HG03469 (cell line): ENCODE data around the gene SRRM5.

Experiments used
- ATAC-seq: cut with Tn5 transposase; IDR thresholded peaks from one replicate; pipeline ENCODE4 v1.9.1; 2021; ENCODE audit warnings: mild to moderate bottlenecking, moderate library complexity, moderate number of reproducible peaks; ENCODE audit not compliant: unreplicated experiment

The SRRM5 gene

DNA sequence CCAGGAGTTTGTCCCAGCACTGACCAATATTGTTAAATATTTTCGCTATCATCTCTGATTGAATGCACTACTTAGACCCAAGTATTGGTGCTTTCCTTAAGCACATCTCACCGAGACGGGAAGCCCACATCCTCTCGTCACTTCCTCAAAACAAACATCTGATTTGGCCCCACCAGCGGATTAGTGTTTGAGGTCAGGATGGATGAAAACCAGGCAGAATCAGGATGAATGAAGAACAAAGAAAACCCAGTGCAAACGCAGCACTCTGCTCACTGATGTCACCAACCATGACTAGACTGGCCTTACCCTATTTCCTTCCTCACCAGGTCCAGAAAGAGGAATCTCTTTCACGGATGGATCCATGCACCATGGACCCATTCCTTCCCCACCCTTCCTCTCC is 52.1 kb downstream of the SRRM5 start:
- no peak for ATAC-seq
